Peyer's patch (tissue), 4 donors: ENCODE results near the gene RNF31.

Experiments
- POLR2A ChIP-seq, 2 donors: fragments of 450-650 bp; IDR thresholded peaks; one replicate each; pipeline ENCODE4 v1.5.1; 2017; ENCODE audit warnings: antibody characterized with exemption in 2 of 2, mild to moderate bottlenecking in 2 of 2, moderate library complexity in 2 of 2
- TF ChIP-seq, protein P1 (sequence below), 6 experiments: fragments of 450-650 bp in 4 of 6; fragments of 200-600 bp in 2 of 6; sonication (generic) in 1 of 6; IDR thresholded peaks; one replicate each; pipeline ENCODE4 v1.5.1; 2017 to 2019; ENCODE audit warnings: antibody characterized with exemption in 6 of 6, mild to moderate bottlenecking in 3 of 6, moderate library complexity in 1 of 6

GRCh38 chr14:24207104-24207551 lies 59.8 kb downstream of the RNF31 start:
- TF ChIP-seq POLR2A (IDR thresholded peaks at IDR 0.05) = no peak
- TF ChIP-seq, protein P1, sequence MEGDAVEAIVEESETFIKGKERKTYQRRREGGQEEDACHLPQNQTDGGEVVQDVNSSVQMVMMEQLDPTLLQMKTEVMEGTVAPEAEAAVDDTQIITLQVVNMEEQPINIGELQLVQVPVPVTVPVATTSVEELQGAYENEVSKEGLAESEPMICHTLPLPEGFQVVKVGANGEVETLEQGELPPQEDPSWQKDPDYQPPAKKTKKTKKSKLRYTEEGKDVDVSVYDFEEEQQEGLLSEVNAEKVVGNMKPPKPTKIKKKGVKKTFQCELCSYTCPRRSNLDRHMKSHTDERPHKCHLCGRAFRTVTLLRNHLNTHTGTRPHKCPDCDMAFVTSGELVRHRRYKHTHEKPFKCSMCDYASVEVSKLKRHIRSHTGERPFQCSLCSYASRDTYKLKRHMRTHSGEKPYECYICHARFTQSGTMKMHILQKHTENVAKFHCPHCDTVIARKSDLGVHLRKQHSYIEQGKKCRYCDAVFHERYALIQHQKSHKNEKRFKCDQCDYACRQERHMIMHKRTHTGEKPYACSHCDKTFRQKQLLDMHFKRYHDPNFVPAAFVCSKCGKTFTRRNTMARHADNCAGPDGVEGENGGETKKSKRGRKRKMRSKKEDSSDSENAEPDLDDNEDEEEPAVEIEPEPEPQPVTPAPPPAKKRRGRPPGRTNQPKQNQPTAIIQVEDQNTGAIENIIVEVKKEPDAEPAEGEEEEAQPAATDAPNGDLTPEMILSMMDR (IDR thresholded peaks at IDR 0.05) = no peak
